A673 (cell line): ENCODE data around the gene VIT. TPM values are rescaled to one million over a fixed set of nuclear protein-coding genes. Genes with fewer than 3 reads are reported as not detected.
A peak's percentile ranks its signal among the peaks of the same experiment; 100 is the strongest.

ENCODE experiments used
- Bru-seq: library from RNA; stranded (reverse); fragments of 400-500 nt; gene quantifications from one replicate; lab custom pipeline; 2021; lab: Mats Ljungman, UMichigan
- BruChase-seq, 2 experiments: library from RNA; stranded (reverse); fragments of 400-500 nt; gene quantifications; one replicate each; lab custom pipeline; 2021; lab: Mats Ljungman, UMichigan
- BruUV-seq: library from RNA; stranded (reverse); fragments of 400-500 nt; replicated peaks from 2 replicates; lab custom pipeline; 2021; lab: Mats Ljungman, UMichigan
- CTCF ChIA-PET: fragments of 300-600 bp; sonication (Branson Sonifier 250); formaldehyde crosslinking; loops from one replicate; lab custom pipeline; 2022; ENCODE audit warnings: antibody characterized with exemption; lab: Charles Lee
- POLR2A ChIA-PET: fragments of 300-600 bp; sonication (Branson Sonifier 250); formaldehyde crosslinking; loops from one replicate; lab custom pipeline; 2022; ENCODE audit warnings: antibody characterized with exemption; ENCODE audit not compliant: low non-redundant PET; lab: Charles Lee
- DNase-seq: peaks from one replicate; pipeline ENCODE4 v3.0.0-alpha.2; 2015; ENCODE audit warnings: low spot score
- H3K27ac ChIP-seq: fragments of 200-600 bp; sonication (generic); 2 replicates; pipeline ENCODE4 v1.5.1; 2016; ENCODE audit warnings: mixed run types, low read depth, mild to moderate bottlenecking, mixed read lengths, antibody characterized with exemption, low read length; ENCODE audit not compliant: poor library complexity, severe bottlenecking
- H3K27me3 ChIP-seq: fragments of 200-600 bp; sonication (generic); replicated peaks from 2 replicates; pipeline ENCODE4 v1.6.1; 2017; ENCODE audit warnings: mixed run types, low read depth, mild to moderate bottlenecking, mixed read lengths, antibody characterized with exemption, low read length; ENCODE audit not compliant: insufficient read depth, poor library complexity
- H3K36me3 ChIP-seq: fragments of 200-600 bp; sonication (generic); 2 replicates; pipeline ENCODE4 v1.6.1; 2016; ENCODE audit warnings: mixed run types, mild to moderate bottlenecking, mixed read lengths, antibody characterized with exemption, low read length; ENCODE audit not compliant: insufficient read depth, poor library complexity, severe bottlenecking
- H3K4me1 ChIP-seq: fragments of 200-600 bp; sonication (generic); 2 replicates; pipeline ENCODE4 v1.6.1; 2017; ENCODE audit warnings: mixed run types, mild to moderate bottlenecking, mixed read lengths, antibody characterized with exemption, low read length; ENCODE audit not compliant: insufficient read depth, poor library complexity, severe bottlenecking
- H3K4me3 ChIP-seq: fragments of 200-600 bp; sonication (generic); 2 replicates; pipeline ENCODE4 v1.5.1; 2016; ENCODE audit warnings: low read depth, mixed run types, mild to moderate bottlenecking, mixed read lengths, low read length; ENCODE audit not compliant: poor library complexity, severe bottlenecking
- H3K9me3 ChIP-seq: fragments of 200-600 bp; sonication (generic); 2 replicates; pipeline ENCODE4 v1.6.1; 2016; ENCODE audit warnings: mixed run types, low read depth, mild to moderate bottlenecking, mixed read lengths, antibody characterized with exemption, low read length; ENCODE audit not compliant: poor library complexity, severe bottlenecking
- CTCF ChIP-seq: fragments of 300-800, 200-600 bp; sonication (generic); conservative IDR thresholded peaks from 2 replicates; pipeline ENCODE4 v1.5.1; 2017; ENCODE audit warnings: low read depth, mild to moderate bottlenecking, antibody characterized with exemption, low read length, moderate library complexity, mixed read lengths
- EZH2 ChIP-seq: fragments of 200-600 bp; sonication (generic); IDR thresholded peaks from 2 replicates; pipeline ENCODE4 v1.6.1; 2017; ENCODE audit warnings: borderline replicate concordance, low read depth, mild to moderate bottlenecking, mixed read lengths, antibody characterized with exemption, low read length; ENCODE audit not compliant: poor library complexity, severe bottlenecking
- intact Hi-C: fragments of 100-400 bp; cut with micrococcal nuclease; formaldehyde crosslinking; loops from one replicate; pipeline ENCODE4 v1.10.0; 2022; ENCODE audit not compliant: unreplicated experiment
- long read RNA-seq: library from polyadenylated mRNA; stranded (forward); transcript quantifications from one replicate; pipeline ENCODE4 v2.0.0, GENCODE V29; 2022
- total RNA-seq: library from RNA; stranded (reverse); gene quantifications from 2 replicates; pipeline ENCODE4 v1.2.3, GENCODE V29; 2021

The VIT gene
- total RNA-seq: not detected in 2 replicates
- percentile 1 among the genes with signal in this experiment for Bru-seq, nascent RNA
- BruChase-seq, experiment 1, labeled RNA remaining after a 2-hour chase: not detected
- BruChase-seq, experiment 2, labeled RNA remaining after a 6-hour chase: percentile 2 among the genes with signal in this experiment
- long read RNA-seq: 0 reads

GRCh38 chr2:36696533-36696932, at the start of gene VIT:
Gene VIT (plus strand): TSS chr2:36696707. CDS start chr2:36716371, 19,664 bp downstream.
- CTCF ChIA-PET: no interaction called here
- Histone ChIP-seq H3K4me3 (no peak within 1 kb of the TSS), H3K36me3 (no peaks in the 10 kb centered on the region), H3K4me1 (no peaks in the 10 kb centered on the region), H3K9me3 (no peaks in the 10 kb centered on the region), H3K27me3 (no peaks in the 10 kb centered on the region), H3K27ac (no peak within 1 kb of the TSS)
- POLR2A ChIA-PET: no interaction called here
- intact Hi-C loops: no loop called here
- no peak for TF ChIP-seq EZH2
- TF ChIP-seq CTCF: no peak
- DNase-seq: no peak
- BruUV-seq: no TSS peak

- DNase-seq: peak; percentile 4
- no peak overlapping the region for H3K27ac ChIP-seq
These were observed 46.3 kb upstream of the VIT start for GRCh38 chr2:36650031-36650829.

GRCh38 chr2:36653155-36653554, 43.4 kb upstream of the VIT start:
- no peak for TF ChIP-seq CTCF
- TF ChIP-seq EZH2: no peak
- no peak overlapping the region for H3K27ac ChIP-seq
- no TSS peak for BruUV-seq
- ChIA-PET CTCF (no interaction called here), POLR2A (no interaction called here)
- no peak for DNase-seq
- intact Hi-C loops: no loop called here
- no peaks in the 10 kb centered on the region for H3K4me1 ChIP-seq
- no peak overlapping the region for H3K4me3 ChIP-seq
- H3K27me3 ChIP-seq: no peaks in the 10 kb centered on the region
- no peaks in the 10 kb centered on the region for H3K36me3 ChIP-seq
- H3K9me3 ChIP-seq: no peaks in the 10 kb centered on the region

More at GRCh38 chr2:36650031-36650829, 46.3 kb upstream of the VIT start:
- Histone ChIP-seq H3K9me3 (peaks cover 8% of the 10 kb centered on the region), H3K27me3 (no peaks in the 10 kb centered on the region), H3K36me3 (no peaks in the 10 kb centered on the region), H3K4me1 (no peaks in the 10 kb centered on the region), H3K4me3 (no peak overlapping the region)
- CTCF ChIA-PET: interaction anchor here (0.9 kb wide), 1 partner anchor 14 kb away, joined by 3 read pairs; no protein-coding TSS in a partner anchor
- no peak for TF ChIP-seq EZH2
- TF ChIP-seq CTCF: no peak
- intact Hi-C loops: no loop called here
- BruUV-seq: no TSS peak
- POLR2A ChIA-PET: no interaction called here
